C4-2B (cell line): Measurements from ENCODE around the gene PPFIBP1.
"Not testable (repeated sequence)": the region's sequence is repeated elsewhere in the genome, so short reads cannot be mapped to it uniquely, and the experiment has no call there.

Experiments
- H3K27ac ChIP-seq: fragments of 450-650 bp; 2 replicates; pipeline ENCODE4 v1.5.1; 2017
- ZFX ChIP-seq: fragments of 450-650 bp; IDR thresholded peaks from 2 replicates; pipeline ENCODE4 v1.6.1; 2017
- TF ChIP-seq, protein P1 (sequence below): fragments of 450-650 bp; conservative IDR thresholded peaks from 2 replicates; pipeline ENCODE4 v1.5.1; 2017; ENCODE audit warnings: mild to moderate bottlenecking

Gene PPFIBP1

DNA sequence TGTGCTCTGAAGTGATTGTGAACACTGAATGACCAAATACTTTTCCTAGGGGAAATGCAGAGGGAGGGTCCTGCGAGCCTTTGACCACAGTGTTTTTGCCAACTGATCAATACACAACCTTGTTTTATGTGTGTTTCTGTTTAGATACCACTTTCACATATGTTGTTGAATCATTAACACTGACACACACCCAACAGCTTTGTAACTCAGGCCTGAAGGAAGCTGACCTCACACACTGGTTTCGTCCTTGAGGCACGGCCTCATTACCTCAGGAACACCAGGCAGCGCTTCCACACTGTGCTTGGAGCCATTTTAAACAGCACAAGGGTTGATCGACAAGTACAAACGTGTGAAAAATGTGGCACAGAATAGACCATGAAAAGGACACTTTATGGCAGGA, 60.0 kb downstream of the PPFIBP1 start:
- TF ChIP-seq, protein P1, sequence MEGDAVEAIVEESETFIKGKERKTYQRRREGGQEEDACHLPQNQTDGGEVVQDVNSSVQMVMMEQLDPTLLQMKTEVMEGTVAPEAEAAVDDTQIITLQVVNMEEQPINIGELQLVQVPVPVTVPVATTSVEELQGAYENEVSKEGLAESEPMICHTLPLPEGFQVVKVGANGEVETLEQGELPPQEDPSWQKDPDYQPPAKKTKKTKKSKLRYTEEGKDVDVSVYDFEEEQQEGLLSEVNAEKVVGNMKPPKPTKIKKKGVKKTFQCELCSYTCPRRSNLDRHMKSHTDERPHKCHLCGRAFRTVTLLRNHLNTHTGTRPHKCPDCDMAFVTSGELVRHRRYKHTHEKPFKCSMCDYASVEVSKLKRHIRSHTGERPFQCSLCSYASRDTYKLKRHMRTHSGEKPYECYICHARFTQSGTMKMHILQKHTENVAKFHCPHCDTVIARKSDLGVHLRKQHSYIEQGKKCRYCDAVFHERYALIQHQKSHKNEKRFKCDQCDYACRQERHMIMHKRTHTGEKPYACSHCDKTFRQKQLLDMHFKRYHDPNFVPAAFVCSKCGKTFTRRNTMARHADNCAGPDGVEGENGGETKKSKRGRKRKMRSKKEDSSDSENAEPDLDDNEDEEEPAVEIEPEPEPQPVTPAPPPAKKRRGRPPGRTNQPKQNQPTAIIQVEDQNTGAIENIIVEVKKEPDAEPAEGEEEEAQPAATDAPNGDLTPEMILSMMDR, result no peak
- no peak for TF ChIP-seq ZFX
- peak overlapping the region; percentile 7 for H3K27ac ChIP-seq

DNA sequence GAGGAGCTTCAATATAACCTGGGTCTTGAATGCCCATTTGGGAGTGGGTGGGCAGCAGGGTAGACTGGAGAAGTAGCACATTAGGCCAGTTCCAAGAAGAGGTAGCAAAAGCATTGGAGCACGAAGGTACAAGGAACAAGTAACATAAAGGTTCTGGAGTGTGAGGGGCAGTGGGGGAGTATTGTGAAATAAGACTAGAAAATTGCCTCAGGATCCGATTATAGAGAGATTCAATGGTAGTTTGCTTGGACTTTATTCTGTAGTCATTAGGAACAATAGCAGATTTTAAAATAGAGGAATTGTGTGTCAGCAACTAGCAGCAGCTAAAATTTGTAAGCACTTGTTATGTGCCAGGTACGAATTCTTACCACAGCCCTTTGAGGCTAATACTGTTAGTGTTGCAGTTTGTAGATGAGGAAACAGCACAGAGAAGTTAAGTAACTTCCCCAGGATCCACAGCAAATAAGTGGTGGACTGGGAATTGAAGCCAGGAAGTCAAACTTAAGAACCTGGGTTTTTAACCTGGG, 61.8 kb downstream of the PPFIBP1 start:
- no peak for TF ChIP-seq ZFX
- TF ChIP-seq, protein P1, result no peak
- H3K27ac ChIP-seq, result no peak overlapping the region

DNA sequence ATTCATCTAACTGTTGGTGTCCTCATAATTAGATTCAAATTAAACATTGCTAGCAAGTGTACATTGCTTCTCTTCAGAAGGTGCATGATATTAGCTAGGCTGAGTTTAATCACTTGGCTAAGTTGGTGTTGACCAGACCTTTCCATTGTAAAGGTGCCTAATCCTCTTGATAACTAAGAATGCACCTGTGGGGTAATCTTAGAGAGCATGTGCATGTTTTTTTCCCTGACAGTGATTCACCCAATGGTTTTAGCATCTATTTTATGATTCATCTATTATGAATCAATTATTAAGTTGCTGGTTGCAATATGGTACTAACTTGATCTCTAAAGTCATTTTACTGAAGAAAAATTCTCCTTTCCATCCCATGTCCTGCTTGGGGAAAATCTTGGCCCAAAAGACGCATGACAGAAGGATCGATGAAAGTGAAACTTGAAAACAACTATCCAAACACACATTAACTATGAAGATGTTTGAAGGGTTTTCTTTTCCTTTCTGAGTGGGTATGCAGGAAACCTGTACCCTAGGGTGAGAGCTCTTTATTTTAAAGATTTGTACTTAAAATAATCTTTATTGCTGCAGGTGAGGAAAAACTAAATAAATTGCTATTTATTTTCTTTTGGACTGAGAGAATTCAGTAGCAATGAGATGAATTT, 64.2 kb downstream of the PPFIBP1 start:
- H3K27ac ChIP-seq, result not testable (repeated sequence)

DNA sequence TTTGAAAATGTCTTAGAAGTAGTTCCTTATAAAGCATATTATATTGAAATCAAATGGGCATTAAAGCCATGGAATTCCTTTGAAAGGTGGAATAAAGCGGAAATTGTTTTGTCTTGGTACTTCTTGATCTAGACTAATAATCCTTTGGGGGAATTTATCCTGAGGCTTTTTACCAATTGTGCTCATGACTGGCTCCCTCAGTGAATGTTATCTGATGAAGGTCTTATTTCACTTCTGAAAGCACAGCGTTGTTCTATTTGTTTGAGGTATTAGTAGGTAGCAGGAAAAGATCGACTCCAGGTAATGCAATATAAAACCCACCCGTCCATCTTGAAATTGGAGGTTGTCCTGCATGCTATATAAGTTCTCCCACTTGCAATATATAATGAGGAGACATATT, 64.8 kb downstream of the PPFIBP1 start:
- no peak overlapping the region for H3K27ac ChIP-seq
- TF ChIP-seq, protein P1, result no peak
- TF ChIP-seq ZFX, result no peak

DNA sequence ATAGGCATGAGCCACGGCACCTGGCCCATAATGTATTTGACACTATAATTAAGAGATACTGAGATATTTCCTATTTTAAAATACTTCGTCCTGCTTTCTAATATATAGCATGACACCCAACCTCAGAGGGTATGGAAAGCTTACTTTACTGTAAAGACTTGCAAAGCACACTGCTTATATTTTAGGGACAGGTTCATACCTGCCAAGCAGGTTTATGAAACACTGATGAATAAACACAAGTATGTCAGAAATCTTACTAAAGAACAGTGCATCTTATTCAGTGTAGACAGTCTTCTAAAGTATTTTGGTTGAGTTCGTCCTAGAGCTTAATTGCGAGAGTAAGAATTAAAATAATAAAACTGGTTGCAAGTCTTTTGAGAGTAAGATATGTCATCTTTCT, 65.4 kb downstream of the PPFIBP1 start:
- no peak overlapping the region for H3K27ac ChIP-seq
- TF ChIP-seq, protein P1, result no peak
- no peak for TF ChIP-seq ZFX

DNA sequence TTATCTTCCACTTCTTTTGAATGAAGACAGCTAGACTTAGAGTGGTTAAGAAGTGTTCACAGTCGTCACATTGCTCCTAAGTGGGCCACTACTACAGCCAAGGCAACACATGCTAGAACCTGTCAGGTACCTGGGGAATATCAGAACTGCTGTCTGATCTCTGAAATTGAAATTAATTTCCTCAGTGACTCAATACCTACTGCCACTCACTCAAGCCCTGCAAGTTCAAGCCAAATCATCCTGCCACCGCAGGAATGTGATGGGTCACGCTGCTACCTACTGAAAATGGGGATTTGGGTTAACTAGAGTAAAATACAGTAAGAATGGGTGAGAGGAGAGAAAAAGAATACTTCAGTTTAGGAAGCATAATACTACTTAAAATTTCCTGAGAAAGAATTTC, 67.7 kb downstream of the PPFIBP1 start:
- not testable (repeated sequence) for H3K27ac ChIP-seq

DNA sequence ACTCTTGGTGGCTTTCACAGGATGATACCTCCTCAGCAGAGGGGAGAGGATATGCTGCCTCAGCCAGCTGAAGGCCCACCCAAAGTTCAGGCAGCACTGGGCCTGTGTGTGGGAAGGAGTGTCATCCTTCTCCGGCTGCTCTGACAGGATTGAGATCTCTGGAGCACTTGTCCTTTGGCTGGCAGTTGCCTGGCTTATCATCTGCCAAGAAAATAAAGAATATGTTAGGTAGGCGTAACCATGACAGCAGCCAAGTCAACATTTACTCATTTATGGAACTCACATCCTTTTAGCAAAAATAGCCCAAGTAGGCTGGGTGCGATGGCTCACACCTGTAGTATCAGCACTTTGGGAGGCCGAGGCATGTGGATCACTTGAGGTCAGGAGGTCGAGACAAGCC, 68.5 kb downstream of the PPFIBP1 start:
- TF ChIP-seq ZFX, result no peak
- no peak overlapping the region for H3K27ac ChIP-seq

DNA sequence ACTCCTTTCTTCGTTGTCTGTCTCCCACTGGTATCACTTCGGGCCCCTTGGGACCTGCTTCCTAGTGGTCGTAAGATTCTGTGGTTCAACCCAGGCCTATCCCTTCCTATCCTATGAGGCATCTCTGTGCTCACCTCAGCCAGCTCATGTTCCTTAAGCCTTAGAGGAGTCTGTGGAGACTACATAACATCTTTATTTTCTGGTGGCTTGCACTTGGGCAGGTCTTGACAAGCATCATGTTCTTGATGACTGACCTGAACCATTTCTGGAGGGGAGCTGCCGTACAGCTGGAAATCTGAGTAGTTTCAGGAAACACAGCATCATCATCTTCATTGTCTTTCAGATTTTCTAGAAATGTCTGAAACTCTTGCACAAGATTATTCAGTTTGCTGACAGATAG, 69.3 kb downstream of the PPFIBP1 start:
- TF ChIP-seq, protein P1, result no peak
- TF ChIP-seq ZFX, result no peak
- no peak overlapping the region for H3K27ac ChIP-seq

DNA sequence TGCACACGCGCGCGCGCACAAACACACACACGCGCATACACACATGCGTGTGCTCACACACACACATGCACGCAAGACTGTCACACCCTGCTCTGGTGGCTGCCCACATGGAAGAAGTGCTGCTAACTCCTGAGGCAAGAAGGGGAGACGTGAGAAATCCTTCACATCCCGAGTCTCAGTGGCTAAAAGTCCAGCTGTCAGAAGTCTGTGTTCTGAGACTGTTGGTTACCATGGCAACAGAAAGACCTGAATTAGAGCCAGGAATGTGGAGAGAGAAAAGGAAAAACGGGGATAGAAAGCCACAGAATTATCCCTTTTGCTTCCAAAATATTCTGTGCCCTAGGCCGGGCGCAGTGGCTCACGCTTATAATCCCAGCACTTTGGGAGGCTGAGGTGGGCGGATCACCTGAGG, 71.2 kb downstream of the PPFIBP1 start:
- TF ChIP-seq, protein P1, result no peak
- no peak for TF ChIP-seq ZFX
- H3K27ac ChIP-seq, result no peak overlapping the region

DNA sequence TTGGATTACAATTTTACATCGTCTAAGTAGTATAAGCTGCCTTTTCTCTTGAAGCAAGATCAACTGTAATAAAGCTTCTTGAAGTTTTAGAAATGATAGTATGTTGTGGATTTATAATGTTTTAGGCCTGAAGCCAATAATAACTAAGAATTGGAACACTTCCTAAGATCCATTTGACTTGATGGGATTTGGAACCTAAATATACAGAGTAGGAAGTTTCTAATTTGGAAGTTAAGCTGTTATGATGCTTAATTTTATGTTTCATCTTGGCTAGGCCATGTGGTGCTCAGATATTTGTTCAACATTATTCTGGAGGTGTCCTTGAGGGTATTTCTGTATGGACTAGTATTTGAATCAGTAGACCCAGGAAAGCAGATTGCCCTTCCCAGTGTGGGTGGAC, 74.9 kb downstream of the PPFIBP1 start:
- H3K27ac ChIP-seq, result not testable (repeated sequence)

DNA sequence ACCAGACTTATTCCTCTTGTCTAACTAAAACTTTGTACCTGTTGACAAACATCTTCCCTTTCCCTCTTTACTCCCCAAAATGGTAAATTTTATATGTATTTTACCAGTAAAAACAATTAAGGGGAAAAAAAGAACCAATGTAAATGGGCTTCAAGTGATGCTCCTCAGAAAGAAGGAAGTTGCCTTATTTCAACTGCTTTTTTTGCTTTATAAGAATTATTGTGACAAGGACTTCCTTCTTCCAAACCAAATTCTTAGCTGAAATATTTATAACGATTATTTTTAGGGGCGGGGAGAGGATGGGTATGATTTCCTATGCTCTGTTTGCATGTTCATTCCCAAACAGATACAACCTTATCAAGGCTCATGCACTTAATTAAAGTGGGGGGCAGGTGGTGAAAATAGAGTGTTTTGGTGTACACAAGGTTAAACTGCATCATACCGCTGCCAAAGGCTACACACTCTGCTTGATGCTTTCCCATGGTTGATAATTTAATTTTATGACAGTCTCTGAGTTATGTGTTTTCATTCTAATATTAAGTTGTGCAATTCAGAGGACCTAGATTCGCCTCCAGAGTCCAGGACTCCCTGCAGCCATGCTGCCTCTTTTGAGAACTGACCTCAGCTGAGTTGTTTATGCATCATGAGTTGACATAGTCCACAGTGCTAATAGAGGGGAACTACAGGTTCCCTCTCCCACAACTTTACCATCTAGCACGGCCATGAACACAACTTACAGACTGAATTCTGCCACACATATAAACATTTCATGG, 77.2 kb downstream of the PPFIBP1 start:
- H3K27ac ChIP-seq, result not testable (repeated sequence)
